Islet of Langerhans (tissue), 1 donor: ENCODE measurements around the gene ZFYVE21.

Experiments used
- FAIRE-seq: peaks from one replicate; lab custom pipeline; 2011; peaks lifted over from hg19 to GRCh38; lab: Jason Lieb, UNC

Gene ZFYVE21

DNA sequence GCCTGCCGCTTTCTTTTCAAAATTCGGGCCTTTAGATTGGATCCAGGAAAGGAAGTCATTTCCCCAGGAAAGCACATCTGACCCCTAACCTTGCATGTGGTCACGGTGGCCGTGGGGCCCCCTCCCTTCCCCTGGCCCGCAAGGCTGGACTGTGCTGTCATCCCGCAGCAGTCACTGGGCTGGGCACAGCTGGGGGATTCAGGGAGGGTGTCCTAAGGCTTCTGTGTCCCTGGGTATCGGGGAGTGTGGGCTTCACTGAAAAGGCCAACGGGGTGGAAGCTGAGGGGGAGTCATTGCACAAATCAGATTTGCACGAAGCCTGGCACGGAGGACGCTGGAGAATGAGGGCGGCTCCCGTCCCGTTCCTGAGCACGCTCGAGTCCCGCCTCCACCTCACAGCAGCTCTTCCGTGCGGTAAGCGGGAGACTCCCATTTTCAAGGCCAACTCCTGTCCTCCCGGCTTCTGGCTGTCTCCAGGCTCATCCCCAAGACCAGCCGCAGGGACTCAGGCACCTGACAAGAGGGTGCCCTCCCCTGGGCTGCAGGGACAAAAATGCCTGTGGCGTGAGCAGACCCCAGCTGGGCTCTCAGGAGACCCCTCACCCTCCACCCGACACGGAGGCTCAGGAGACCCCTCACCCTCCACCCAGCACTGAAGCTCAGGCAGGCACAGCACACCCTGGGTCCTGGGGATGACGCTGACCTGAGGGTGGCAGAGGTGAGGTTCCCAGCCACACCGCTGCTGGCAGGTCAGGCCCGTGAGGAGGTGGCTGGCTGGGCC is 9.9 kb upstream of the ZFYVE21 start:
- no peak for FAIRE-seq

DNA sequence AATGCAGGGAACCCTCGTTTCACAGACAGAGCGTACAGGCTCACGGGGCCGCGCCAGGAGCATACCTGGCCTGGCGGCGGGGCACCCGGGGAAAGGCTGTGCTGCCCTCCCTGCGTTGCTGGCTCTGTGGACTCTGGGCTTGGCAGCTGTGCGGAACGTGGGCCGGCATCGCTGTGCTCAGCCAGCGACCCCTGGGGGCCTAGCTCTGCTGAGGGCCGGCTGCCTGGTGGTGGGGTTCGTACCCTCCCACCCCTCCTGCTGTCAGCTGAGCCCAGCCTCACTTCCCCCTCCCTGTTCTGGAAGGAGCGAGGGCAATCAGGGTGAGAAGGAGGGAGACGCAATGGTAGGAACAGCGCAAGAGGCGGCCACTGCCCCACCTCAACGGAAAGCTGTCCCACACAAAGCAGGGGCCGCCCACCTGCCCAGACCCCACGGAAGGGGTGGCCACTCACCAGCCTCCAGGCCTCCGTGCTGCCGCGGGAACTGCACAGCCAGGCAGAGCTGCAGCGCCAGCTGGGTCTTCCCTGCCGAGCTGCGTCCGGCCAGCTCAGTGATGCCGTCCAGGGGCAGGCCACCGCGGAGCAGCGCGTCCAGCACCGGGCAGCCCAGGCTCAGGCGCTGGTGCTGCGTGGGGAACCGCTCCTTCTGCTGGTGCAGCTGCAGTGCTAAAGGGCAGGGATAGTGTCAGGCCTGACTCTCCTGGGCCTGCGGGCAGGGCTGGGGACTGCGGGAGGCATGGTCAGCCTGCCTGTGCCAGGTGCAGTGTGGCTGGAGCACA is 8.9 kb upstream of the ZFYVE21 start:
- FAIRE-seq, result no peak

DNA sequence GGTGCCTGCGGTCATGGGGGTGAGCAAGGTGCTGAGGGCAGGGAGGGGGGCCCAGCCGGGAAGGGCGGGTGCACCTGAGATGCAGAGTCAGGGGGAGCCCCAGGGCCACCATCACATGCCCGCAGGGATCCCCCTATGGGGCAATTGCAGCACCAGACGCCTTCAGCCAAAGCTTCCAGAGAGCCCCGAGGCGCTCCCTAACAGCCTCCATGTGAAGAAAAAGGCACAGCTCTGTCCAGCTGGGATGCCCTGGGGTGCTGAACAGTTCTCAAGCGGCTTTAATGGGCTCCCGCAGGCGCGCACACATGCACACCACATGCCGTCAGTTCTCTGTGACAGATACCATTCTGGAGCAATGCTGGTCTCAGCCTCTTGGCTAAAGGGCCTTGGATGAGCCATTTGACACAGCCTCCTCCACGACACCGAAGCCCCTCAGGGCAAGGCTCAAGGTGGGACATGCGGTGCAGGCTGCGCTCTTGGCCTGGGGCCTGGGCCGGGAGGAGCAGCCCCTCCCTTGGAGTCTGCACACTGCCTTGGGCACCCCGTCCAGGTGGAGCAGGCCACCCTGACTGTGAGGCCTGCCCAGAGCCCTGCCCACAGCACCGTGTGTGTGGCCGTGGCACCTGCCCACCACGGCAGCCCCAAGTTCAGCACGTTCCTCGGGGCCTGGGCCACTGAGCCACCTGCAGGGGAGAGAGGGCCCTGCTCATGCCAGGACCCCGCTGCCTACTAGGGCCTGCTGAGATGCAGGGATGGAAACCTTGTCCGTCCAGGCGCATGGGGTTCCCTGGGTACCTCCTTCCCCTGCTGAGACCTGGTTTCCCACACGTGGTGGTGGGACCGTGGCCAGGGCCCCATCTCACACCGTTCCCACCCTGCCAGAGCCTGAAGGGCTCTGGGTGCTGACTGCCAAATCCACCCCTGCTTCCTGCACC is 8.0 kb upstream of the ZFYVE21 start:
- no peak for FAIRE-seq

DNA sequence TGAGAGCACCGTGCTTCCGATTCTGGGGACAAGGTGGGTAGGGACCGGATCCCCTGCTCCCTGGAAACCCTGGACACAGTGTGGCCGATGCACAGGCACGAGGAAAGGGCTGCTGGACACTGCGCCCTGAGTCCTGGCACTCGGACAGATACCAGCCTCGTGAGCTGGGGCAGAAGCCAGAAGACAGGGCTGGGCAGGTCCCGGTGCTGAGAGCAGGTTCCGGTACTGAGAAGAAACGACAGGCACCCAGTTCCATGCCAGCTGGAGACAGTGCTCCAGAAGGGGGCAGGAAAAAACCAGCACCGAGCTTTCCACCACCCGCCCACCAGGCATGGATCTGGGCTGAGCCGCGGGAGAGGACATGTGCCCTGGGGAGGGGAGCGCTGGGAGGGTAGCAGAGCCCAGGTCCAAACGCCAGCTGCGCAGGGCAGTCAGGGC is 6.8 kb upstream of the ZFYVE21 start:
- no peak for FAIRE-seq

DNA sequence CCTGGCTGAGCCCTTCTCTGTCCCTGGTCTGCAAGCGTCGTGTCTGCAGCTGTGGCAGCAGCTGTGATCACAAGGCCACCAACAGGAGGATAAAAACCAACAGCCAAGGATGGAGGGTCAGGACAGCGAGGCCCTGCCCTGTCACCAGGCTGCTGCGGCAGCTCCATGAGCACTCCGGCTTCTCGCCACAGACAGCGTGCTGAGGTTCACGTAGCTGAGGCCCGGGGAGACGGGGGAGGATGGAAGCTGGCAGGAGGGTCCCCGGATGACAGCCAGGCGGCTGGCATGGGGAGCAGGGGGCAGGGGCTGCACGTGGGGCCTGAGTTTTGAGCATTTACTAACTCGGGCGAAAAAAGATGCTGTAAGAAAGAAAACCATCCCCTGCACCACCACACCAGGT is 5.8 kb upstream of the ZFYVE21 start:
- no peak for FAIRE-seq

DNA sequence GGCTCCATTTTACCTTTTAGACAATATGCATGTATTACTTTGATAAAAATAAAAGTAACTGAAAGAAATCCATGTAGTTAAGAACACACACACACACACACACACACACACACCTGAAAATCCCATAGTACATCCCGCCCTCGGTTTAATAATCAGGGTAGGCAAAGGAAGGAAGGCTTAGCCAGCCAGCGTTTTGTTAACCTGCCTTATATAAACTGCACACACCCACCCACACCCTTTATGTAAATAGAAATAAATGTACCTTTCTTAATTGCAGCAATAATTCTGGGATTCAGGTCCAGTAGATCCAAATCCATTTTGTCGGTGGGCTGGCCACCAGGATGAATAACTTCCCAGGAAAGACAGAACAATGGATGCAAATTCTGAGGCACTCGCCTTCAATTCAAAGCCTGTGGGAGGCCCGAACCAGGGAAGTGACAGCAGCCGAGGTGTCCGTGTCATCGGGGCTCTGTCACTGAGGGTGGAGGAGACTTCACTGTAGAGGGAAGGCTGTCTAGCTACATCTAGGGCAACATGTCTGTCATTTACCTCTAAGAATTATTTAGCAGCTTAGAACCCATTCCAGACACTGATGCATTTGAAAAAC is 4.7 kb upstream of the ZFYVE21 start:
- FAIRE-seq, result no peak

DNA sequence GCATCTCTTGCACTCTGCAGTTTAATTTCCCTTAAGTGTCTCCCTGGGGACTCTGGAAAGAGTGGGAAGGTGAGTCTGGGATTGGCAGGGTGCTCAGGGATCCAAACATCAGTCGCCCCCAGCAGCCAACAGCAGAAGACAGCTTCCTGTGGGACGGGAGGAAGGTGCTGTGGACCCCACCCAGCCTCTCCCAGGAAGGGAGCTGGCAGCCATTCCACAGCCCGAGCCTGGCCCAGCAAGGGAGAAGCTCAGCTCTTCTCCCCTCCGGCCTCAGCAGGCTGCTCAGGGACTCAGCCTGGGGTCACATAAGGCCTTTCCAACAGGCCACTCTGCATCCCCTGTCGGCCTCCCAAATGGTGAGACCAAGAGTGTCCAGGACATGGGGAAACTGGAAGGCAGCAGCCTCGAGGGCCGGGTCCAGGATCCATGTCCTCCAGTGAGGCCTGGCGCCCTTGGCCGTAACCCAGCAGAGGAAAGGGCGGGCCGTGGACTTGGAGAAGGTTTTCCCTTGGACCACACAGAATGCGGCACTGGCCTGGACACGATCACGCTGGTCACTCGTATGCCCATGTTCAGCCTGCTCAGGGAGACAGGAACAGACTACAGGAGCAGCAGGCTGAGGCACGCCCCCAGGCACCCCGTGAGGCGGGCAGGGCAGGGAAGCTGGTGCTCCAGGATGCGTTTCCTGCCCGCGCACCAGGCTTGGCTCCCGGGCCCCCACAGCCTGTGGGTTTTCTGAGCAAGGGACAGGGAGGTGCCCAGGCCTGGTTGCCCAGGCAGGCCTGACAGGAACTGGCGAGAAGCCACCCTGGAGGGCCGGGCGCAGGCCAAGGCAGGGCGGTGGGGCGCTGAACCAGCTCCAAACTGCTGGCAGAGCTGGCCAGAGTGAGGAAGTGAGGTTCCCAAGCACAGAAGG is 3.8 kb upstream of the ZFYVE21 start:
- no peak for FAIRE-seq

DNA sequence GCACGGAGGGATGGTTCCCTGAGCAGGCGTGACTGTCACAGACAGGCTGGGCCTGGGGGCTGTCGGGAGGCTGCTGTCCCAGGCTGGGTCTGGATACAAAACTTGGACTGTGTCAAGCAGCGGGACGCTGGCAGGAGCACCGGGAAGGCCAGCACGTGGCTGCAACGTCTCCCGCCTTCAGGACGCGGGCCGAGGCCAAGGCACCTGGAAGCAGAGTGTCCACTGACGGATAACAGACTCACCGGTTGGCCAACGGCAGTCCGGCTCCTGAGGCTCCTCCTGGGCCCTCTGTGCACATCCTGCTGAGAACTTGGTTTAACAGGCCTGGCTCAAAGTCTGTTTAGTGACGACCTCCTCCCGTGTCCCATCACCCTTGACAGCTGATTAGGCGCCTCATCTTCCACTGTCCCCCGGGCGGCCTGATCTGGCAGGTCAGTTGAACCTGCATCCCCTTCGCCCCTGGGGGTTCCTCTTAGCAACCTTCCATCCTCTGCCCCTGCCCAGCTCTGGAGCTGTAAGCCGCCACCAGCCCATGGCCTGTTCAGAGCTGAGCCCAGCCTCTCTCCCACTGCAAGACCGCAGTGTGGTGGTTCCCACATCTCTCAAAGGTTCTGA is 2.9 kb upstream of the ZFYVE21 start:
- no peak for FAIRE-seq

DNA sequence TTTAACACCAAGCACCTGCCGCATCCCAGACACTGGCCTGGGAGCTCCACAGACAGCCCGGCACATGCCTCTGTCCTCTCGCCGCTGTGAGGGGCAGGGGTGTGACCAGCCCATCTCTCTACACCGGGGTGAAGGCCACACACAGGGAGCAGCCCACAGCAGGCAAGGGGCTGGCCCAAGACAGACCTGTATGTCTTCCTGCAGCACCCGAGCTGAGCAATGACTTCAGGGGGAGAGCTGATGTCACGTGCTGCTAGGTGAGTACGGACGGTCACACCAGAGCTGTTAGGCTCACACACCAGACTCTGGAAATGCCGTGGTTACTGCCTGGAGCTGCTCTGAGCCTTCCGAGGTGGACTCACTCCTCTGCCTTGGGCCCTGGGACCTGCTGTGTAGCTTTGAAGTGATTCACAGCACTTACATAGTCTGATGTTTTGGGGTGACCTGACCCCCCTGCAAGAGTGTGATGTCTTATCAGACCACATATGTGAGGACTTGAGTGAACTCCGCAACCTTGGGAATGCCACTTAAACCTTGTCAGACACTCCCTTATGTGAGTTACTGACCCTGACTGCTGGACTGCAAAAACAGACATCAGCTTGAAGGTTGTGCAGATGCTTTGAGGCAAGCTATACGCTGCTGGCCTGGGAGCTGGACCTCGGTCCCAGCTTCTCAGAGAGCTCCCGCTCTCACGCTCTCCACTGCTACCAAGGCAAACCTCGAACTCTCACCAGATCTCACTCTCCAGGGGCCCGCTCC is 2.1 kb upstream of the ZFYVE21 start:
- no peak for FAIRE-seq

DNA sequence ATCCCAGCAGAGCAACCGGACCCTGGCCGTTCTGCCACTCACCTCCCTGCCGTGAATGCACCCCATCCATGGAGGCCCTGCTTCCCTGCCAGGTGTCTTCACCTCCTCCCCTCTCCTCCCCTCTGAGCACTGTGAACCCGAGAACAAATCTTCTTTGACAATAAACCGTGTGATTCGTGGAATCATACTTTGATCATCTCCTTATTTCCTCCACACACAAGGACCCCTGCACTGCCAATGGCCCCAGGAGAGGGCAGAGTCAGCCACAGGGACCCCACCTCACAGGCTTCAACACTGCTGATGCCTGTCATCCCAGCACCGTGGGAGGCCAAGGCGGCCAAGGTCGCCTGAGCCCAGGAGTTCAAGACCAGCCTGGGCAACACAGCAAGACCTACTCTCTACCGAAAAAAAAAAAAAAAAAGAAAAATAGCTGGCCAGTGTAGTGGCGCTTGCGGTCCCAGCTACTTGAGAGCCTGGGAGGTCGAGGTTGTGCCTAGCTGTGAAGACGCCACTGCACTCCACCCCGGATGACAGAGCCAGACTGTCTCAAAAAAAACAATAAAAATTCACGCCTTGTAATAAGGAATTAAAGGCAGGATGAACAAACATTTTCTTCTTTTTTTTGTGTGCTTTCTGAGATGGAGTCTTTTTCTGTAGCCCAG is 1.4 kb upstream of the ZFYVE21 start:
- FAIRE-seq, result no peak

DNA sequence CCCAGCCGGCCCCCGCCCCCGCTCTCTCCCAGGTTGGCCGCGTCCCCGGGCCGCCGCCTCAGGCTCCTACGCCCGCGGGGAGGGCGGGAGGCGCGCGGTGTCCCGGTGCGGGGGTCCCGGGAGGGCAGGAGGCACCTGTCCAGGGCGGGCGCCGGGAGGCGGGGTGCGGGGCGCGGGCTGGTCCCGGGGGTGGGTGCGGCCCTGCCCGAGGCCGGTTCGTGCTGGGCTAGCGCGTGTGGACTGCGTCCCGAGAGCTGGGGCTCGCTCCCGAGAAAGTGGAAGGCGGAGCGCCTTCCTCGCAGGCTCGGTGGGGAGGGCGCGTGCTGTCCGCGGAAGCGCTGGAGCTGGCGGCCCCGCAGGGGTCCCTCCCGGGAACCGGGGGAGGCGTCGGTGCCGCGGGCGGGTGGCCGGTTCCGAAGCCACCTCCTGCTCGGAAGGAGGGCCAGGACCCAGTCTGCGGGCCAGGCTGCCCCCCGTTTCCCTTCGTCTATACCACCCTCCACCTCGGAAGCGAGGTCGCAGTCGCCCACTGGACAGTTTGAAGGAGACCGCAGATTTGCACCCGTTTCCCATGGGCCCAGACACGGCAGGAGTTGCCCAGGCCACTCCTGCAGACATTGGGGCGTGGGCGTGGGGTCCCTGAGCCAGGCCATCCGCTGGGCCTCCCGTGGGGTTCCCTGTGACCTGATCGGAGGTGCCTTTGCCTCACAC is 636 bp downstream of the ZFYVE21 start:
- FAIRE-seq, result no peak

DNA sequence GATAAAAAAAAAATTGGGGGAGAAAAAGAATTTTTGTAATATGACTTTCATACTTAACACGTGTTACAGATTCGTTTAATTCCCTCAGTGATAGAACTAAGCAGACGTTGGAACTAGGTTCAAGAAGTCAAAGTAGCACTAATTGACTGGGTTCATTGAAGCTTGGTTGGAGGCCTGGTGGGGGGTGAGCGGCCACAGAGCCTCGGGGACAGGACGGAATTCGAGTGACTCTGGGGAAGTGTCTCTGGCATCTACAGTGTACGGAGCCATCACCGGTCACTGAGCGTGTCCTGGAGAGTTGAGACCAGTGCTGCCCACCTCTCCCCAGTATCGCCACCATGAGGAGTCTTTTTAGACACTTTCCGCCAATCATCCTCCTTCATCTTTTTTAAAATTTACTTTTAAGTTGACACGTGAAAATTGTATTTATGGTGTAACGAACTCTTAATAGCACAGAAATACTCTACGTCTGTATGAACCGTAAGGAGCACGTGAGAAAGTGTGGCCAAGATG is 1.3 kb downstream of the ZFYVE21 start:
- no peak for FAIRE-seq

DNA sequence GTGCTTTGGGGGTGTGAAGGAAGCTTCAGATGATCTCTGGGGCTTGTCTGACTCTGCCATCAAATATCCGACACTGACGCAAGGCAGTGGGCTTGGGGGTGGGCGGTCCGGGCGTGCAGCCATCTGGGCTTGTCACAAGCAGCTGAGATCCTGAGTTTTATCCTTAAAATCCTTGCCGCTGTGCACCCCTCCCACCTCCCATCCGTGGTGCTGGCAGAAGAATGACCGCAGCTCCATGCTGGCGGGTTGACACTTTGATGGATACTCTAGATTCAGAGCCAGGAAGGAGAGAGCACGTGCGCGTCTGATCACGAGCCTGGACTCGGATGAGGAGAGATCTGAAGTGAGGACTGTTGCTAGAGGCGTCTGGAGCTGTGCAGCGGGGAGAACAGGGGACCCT is 3.0 kb downstream of the ZFYVE21 start:
- no peak for FAIRE-seq

DNA sequence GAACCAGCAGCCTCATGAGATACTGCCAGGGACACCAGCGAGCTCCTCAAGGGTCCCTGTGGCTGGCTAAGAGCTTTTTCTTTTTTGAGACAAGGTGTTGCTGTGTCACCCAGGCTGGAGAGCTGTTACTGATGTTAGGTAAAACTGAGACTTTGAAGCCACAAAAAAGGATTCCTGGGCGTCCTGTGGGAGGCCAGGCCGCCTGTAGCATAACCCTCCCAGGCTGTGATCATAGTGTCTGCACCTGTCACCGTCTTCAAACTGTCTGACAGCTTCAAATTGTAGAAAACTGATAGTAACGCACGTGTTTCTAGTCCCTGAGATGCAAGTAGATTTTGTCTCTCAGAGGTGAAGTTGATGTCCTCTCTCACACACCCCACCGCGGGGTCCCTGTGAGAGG is 4.1 kb downstream of the ZFYVE21 start:
- no peak for FAIRE-seq

DNA sequence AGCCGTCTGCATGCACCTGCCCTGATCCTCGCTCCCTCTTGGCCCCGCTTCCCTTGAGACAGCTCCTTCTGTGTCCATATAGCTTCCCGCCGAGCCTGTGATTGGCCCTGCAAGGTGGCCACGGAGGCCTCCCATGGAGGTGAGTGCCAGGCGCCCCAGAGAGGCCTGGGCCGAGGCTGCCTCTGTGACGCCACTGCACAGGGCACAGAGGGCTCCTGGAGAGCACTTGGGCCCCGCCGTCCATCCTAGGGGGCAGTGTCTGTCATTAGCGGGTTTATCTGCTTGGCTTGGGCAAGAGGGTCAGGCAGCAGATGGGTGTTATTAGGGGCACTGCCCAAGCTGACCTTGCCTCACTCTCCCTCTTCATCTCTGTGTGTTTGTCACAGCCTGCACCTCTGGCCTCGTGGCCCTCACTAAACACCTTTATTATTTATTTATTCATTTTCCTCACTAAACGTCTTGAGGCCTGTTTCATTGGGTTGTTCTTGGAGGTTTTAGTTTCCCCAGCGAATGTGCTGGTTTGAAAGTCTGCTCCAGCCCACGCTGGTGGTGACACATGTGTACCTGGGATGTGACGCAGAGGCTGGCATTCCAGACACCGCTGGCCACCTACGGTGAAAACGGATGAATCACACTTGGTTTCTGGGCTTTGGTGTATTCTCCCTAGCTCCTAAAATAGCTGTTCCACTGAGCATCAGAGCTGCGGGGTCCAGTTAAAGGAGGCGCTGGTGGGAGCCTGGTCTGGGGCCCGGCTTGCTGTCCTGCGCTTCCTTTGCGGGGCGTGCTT is 5.9 kb downstream of the ZFYVE21 start:
- FAIRE-seq, result no peak

DNA sequence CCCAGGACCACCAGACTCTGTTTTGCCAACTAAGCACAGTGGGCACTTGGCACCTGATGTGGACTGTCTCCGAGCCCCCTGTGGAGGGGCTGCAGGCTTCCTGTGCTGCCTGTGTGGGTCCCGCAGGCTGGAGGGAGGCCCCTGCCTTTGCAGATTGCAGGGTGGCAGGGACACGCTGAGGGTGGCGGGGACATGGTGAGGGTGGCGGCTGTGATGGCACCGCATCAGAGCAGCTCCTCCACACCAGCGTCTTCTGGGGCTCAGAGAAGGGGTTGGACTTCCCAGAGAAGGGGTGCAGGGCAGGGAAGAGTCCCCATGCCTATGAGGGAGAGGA is 8.1 kb downstream of the ZFYVE21 start:
- FAIRE-seq, result no peak

DNA sequence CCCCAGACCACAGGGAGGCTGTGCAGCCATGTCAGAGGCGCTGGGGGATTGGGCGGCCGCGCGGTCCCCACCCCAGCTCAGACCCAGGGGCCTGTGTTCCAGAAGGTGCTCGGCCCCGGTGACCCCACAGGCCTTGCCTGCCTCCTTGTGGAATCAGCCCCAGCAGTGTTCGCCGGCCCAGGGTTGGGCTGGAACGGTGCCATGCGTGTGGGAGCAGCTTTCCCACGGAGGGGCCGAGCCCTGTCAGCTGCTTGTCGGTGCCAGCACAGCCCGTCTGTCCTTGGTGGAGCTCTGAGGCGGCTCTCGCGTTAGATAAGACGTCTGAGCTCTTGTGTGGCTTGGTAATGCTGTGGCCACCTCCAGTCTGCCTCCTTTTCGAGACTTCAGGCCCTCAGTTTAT is 8.5 kb downstream of the ZFYVE21 start:
- no peak for FAIRE-seq
